ENCODE data around the gene DNAJC3. TPM values are rescaled to one million over a fixed set of nuclear protein-coding genes. Genes with fewer than 3 reads are reported as not detected.

Gene DNAJC3
- total and polyA plus RNA-seq, 2 experiments from 2014 or later = 19.5 to 27.5 TPM

- no peak for TF ChIP-seq REST (IDR thresholded peaks at IDR 0.05; ENCODE audit: unreplicated experiment)
- TF ChIP-seq, protein P1, sequence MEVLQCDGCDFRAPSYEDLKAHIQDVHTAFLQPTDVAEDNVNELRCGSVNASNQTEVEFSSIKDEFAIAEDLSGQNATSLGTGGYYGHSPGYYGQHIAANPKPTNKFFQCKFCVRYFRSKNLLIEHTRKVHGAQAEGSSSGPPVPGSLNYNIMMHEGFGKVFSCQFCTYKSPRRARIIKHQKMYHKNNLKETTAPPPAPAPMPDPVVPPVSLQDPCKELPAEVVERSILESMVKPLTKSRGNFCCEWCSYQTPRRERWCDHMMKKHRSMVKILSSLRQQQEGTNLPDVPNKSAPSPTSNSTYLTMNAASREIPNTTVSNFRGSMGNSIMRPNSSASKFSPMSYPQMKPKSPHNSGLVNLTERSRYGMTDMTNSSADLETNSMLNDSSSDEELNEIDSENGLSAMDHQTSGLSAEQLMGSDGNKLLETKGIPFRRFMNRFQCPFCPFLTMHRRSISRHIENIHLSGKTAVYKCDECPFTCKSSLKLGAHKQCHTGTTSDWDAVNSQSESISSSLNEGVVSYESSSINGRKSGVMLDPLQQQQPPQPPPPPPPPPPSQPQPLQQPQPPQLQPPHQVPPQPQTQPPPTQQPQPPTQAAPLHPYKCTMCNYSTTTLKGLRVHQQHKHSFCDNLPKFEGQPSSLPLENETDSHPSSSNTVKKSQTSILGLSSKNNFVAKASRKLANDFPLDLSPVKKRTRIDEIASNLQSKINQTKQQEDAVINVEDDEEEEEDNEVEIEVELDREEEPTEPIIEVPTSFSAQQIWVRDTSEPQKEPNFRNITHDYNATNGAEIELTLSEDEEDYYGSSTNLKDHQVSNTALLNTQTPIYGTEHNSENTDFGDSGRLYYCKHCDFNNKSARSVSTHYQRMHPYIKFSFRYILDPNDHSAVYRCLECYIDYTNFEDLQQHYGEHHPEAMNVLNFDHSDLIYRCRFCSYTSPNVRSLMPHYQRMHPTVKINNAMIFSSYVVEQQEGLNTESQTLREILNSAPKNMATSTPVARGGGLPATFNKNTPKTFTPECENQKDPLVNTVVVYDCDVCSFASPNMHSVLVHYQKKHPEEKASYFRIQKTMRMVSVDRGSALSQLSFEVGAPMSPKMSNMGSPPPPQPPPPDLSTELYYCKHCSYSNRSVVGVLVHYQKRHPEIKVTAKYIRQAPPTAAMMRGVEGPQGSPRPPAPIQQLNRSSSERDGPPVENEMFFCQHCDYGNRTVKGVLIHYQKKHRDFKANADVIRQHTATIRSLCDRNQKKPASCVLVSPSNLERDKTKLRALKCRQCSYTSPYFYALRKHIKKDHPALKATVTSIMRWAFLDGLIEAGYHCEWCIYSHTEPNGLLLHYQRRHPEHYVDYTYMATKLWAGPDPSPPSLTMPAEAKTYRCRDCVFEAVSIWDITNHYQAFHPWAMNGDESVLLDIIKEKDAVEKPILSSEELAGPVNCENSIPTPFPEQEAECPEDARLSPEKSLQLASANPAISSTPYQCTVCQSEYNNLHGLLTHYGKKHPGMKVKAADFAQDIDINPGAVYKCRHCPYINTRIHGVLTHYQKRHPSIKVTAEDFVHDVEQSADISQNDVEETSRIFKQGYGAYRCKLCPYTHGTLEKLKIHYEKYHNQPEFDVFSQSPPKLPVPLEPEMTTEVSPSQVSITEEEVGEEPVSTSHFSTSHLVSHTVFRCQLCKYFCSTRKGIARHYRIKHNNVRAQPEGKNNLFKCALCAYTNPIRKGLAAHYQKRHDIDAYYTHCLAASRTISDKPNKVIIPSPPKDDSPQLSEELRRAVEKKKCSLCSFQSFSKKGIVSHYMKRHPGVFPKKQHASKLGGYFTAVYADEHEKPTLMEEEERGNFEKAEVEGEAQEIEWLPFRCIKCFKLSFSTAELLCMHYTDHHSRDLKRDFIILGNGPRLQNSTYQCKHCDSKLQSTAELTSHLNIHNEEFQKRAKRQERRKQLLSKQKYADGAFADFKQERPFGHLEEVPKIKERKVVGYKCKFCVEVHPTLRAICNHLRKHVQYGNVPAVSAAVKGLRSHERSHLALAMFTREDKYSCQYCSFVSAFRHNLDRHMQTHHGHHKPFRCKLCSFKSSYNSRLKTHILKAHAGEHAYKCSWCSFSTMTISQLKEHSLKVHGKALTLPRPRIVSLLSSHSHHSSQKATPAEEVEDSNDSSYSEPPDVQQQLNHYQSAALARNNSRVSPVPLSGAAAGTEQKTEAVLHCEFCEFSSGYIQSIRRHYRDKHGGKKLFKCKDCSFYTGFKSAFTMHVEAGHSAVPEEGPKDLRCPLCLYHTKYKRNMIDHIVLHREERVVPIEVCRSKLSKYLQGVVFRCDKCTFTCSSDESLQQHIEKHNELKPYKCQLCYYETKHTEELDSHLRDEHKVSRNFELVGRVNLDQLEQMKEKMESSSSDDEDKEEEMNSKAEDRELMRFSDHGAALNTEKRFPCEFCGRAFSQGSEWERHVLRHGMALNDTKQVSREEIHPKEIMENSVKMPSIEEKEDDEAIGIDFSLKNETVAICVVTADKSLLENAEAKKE (CRISPR knock-in tag; IDR thresholded peaks at IDR 0.05) = no peak
- TF ChIP-seq POLR2AphosphoS5 (IDR thresholded peaks at IDR 0.05; ENCODE audit: low read depth) = no peak
- TF ChIP-seq JUNB (IDR thresholded peaks at IDR 0.05; ENCODE audit: unreplicated experiment) = no peak
- no peak for TF ChIP-seq EZH2phosphoT487 (IDR thresholded peaks at IDR 0.05; ENCODE audit: unreplicated experiment)
Measured at GRCh38 chr13:95708391-95708774, 31.4 kb downstream of the DNAJC3 start (continued).

Measured in GM23338 (cell line).